Right lobe of liver (tissue), 6 donors: ENCODE measurements around the gene THBS3. TPM values are rescaled to one million over a fixed set of nuclear protein-coding genes. Genes with fewer than 3 reads are reported as not detected.

Source experiments
- ATAC-seq, 4 donors: fragments of 200-7000 bp; cut with Tn5 transposase; one replicate each; pipeline ENCODE4 v1.9.1; 2020; ENCODE audit warnings: mild to moderate bottlenecking in 4 of 4, moderate library complexity in 4 of 4
- DNase-seq, 3 donors: peaks; one replicate each; pipeline ENCODE4 v3.0.0-alpha.2; 2020
- H3K27ac ChIP-seq, 3 donors: fragments of 200-600 bp; one replicate each; pipeline ENCODE4 v1.8.0; 2022
- H3K27me3 ChIP-seq, 2 donors: fragments of 200-600 bp; one replicate each; pipeline ENCODE4 v1.8.0; 2022
- H3K36me3 ChIP-seq, 4 donors: fragments of 200-600 bp; sonication (generic) in 1 of 4; one replicate each; pipeline versions ENCODE4 v1.5.1 to v1.8.0; 2017 to 2022; ENCODE audit warnings: control low read depth in 1 of 4
- H3K4me1 ChIP-seq, 4 donors: fragments of 200-600 bp; sonication (generic) in 1 of 4; one replicate each; pipeline versions ENCODE4 v1.5.1 to v1.8.0; 2017 to 2022; ENCODE audit warnings: control low read depth in 1 of 4
- H3K4me3 ChIP-seq, 3 donors: fragments of 200-600 bp; one replicate each; pipeline ENCODE4 v1.8.0; 2022
- H3K9me3 ChIP-seq, 4 donors: fragments of 200-600 bp; sonication (generic) in 1 of 4; one replicate each; pipeline versions ENCODE4 v1.5.1 to v1.8.0; 2017 to 2022; ENCODE audit warnings: control low read depth in 1 of 4
- POLR2A ChIP-seq: fragments of 450-650 bp; IDR thresholded peaks from one replicate; pipeline ENCODE4 v1.6.1; 2017; ENCODE audit warnings: antibody characterized with exemption, mild to moderate bottlenecking
- WGBS: methylation state at CpG from one replicate; pipeline ENCODE4 v1.1.6; 2018; ENCODE audit warnings: low coverage, low lambda C conversion rate; ENCODE audit not compliant: insufficient coverage; ENCODE audit errors: missing lambda C conversion rate; 5-methylcytosine and 5-hydroxymethylcytosine counted together
- intact Hi-C, 2 donors: fragments of 100-400 bp; cut with DNase I; formaldehyde crosslinking; loops; one replicate each; pipeline versions ENCODE4 v1.11.2 to v1.14.1; 2022
- total RNA-seq, 6 experiments: library from RNA; depleted of rRNA in 2 of 6; stranded (reverse); fragments of >200 nt in 2 of 6; fragmentation: NEBNext Ultra II Directional in 3 of 6; extraction: Animal tissue kit (Norgen Biotek cat#: 25700) in 3 of 6; gene quantifications; one replicate each; pipeline versions ENCODE4 v1.1.0 to v1.2.4, GENCODE V29; 2016 to 2023
- TF ChIP-seq, protein P1 (sequence below), 4 donors: fragments of 200-600 bp in 3 of 4; fragments of 450-650 bp in 1 of 4; IDR thresholded peaks; one replicate each; pipeline versions ENCODE4 v1.5.1 to v1.8.0; 2016 to 2022; ENCODE audit warnings: antibody characterized with exemption in 4 of 4, mild to moderate bottlenecking in 2 of 4
- donor health status: DM: no; HTN: yes; CAD: no.
- donor health status: DM: no; HTN: no; CAD: no.
- donor health status: DM: no; HTN: no; CAD: no.
- donor health status: DM: no; HTN: yes; CAD: no.
- donor health status: DM: no; HTN: yes; CAD: no.

Gene THBS3
- total RNA-seq, 6 experiments from 2014 or later: 4.0 to 14.4 (median 10.5) TPM

GRCh38 chr1:155185783-155186066 is 22.0 kb downstream of the THBS3 start:
- Histone ChIP-seq H3K9me3 (no peaks in the 10 kb centered on the region), H3K27me3 (no peaks in the 10 kb centered on the region), H3K27ac (no peak overlapping the region), H3K36me3 (no peaks in the 10 kb centered on the region), H3K4me3 (no peak overlapping the region), H3K4me1 (no peaks in the 10 kb centered on the region)
- intact Hi-C loops: no loop called here
- no peak for ATAC-seq
- WGBS: 71% methylated on average over 4 of the region's 6 CpGs
- peak in 1 of 3 donors; percentile 13 for DNase-seq
- no peak for TF ChIP-seq POLR2A
- TF ChIP-seq, protein P1, sequence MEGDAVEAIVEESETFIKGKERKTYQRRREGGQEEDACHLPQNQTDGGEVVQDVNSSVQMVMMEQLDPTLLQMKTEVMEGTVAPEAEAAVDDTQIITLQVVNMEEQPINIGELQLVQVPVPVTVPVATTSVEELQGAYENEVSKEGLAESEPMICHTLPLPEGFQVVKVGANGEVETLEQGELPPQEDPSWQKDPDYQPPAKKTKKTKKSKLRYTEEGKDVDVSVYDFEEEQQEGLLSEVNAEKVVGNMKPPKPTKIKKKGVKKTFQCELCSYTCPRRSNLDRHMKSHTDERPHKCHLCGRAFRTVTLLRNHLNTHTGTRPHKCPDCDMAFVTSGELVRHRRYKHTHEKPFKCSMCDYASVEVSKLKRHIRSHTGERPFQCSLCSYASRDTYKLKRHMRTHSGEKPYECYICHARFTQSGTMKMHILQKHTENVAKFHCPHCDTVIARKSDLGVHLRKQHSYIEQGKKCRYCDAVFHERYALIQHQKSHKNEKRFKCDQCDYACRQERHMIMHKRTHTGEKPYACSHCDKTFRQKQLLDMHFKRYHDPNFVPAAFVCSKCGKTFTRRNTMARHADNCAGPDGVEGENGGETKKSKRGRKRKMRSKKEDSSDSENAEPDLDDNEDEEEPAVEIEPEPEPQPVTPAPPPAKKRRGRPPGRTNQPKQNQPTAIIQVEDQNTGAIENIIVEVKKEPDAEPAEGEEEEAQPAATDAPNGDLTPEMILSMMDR (IDR thresholded peaks at IDR 0.05): no peak

GRCh38 chr1:155184835-155185782 is 22.6 kb downstream of the THBS3 start:
- 63% methylated on average over 9 of the region's 21 CpGs for WGBS
- no peak overlapping the region for H3K27ac ChIP-seq
- intact Hi-C loops: no loop called here
- H3K9me3 ChIP-seq: no peaks in the 10 kb centered on the region
- H3K4me3 ChIP-seq: no peak overlapping the region
- no peaks in the 10 kb centered on the region for H3K36me3 ChIP-seq
- no peak for TF ChIP-seq POLR2A
- TF ChIP-seq, protein P1 (IDR thresholded peaks at IDR 0.05): no peak
- ATAC-seq (peak; percentile 59 to 80 (median 68)), DNase-seq (peak in 2 of 3 donors; percentile 47 to 59)
- H3K4me1 ChIP-seq: no peaks in the 10 kb centered on the region
- no peaks in the 10 kb centered on the region for H3K27me3 ChIP-seq

GRCh38 chr1:155184351-155184811 is 23.3 kb downstream of the THBS3 start:
- WGBS: 100% methylated on average over 3 of the region's 4 CpGs
- ATAC-seq: no peak
- H3K27ac ChIP-seq: no peak overlapping the region

DNA sequence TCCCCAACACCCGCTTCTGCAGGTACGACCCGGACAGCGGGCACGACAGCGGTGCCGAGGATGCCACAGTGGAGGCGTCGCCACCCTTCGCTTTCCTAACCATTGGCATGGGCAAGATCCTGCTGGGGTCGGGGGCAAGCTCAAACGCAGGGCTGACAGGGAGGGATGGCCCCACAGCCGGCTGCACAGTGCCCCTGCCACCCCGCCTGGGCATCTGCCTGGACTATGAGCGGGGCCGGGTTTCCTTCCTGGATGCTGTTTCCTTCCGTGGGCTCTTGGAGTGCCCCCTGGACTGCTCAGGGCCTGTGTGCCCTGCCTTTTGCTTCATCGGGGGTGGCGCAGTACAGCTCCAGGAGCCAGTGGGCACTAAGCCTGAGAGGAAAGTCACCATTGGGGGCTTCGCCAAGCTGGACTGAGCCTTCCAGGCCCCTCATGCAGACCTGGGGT is 23.9 kb downstream of the THBS3 start:
- Histone ChIP-seq H3K36me3 (no peaks in the 10 kb centered on the region), H3K27ac (no peak overlapping the region), H3K27me3 (no peaks in the 10 kb centered on the region), H3K4me3 (no peak overlapping the region), H3K9me3 (no peaks in the 10 kb centered on the region), H3K4me1 (no peaks in the 10 kb centered on the region)
- ATAC-seq (no peak), DNase-seq (peak in 2 of 3 donors; percentile 10 to 53)
- TF ChIP-seq, protein P1 (IDR thresholded peaks at IDR 0.05): no peak
- no peak for TF ChIP-seq POLR2A
- 79% methylated on average over 12 of the region's 20 CpGs for WGBS
- intact Hi-C loops: no loop called here

More at GRCh38 chr1:155184351-155184811, 23.3 kb downstream of the THBS3 start:
- no peaks in the 10 kb centered on the region for H3K4me1 ChIP-seq
- DNase-seq: peak in 2 of 3 donors; percentile 15 to 49
- no peak overlapping the region for H3K4me3 ChIP-seq
- no peaks in the 10 kb centered on the region for H3K36me3 ChIP-seq
- H3K9me3 ChIP-seq: no peaks in the 10 kb centered on the region
- no peak for TF ChIP-seq POLR2A
- TF ChIP-seq, protein P1 (IDR thresholded peaks at IDR 0.05): no peak
- no peaks in the 10 kb centered on the region for H3K27me3 ChIP-seq
- intact Hi-C loops: no loop called here
